ENCODE results near the gene LRPPRC.

The LRPPRC gene

GRCh38 chr2:43906448-43907109 is 89.2 kb downstream of the LRPPRC start:
- no peak for DNase-seq (ENCODE audit: low spot score)

GRCh38 chr2:43905871-43906270 is 89.9 kb downstream of the LRPPRC start:
- no peak for DNase-seq (ENCODE audit: low spot score)

GRCh38 chr2:43905371-43905803 is 90.4 kb downstream of the LRPPRC start:
- DNase-seq (ENCODE audit: low spot score) = peak; percentile 82

GRCh38 chr2:43899589-43899988 is 96.2 kb downstream of the LRPPRC start:
- DNase-seq (ENCODE audit: low spot score) = no peak

- no peak for DNase-seq (ENCODE audit: low spot score)
These were observed 96.9 kb downstream of the LRPPRC start for GRCh38 chr2:43898838-43899346.

- DNase-seq (ENCODE audit: low spot score) = no peak
These were observed 97.5 kb downstream of the LRPPRC start for GRCh38 chr2:43898134-43898837.

GRCh38 chr2:43897492-43897891 is 98.3 kb downstream of the LRPPRC start:
- DNase-seq (ENCODE audit: low spot score) = no peak

GRCh38 chr2:43896906-43897305 is 98.9 kb downstream of the LRPPRC start:
- DNase-seq (ENCODE audit: low spot score) = no peak

- no peak for DNase-seq (ENCODE audit: low spot score)
These were observed 101.0 kb downstream of the LRPPRC start for GRCh38 chr2:43894743-43895142.

GRCh38 chr2:43890855-43891254 is 104.9 kb downstream of the LRPPRC start:
- no peak for DNase-seq (ENCODE audit: low spot score)

- DNase-seq (ENCODE audit: low spot score) = no peak
These were observed 106.4 kb downstream of the LRPPRC start for GRCh38 chr2:43889416-43889815.

- DNase-seq (ENCODE audit: low spot score) = no peak
These were observed 108.6 kb downstream of the LRPPRC start for GRCh38 chr2:43887176-43887575.

- no peak for DNase-seq (ENCODE audit: low spot score)
These were observed 110.6 kb downstream of the LRPPRC start for GRCh38 chr2:43885132-43885632.

- no peak for DNase-seq (ENCODE audit: low spot score)
These were observed 111.1 kb downstream of the LRPPRC start for GRCh38 chr2:43884689-43885088.

- DNase-seq (ENCODE audit: low spot score) = no peak
These were observed 113.5 kb downstream of the LRPPRC start for GRCh38 chr2:43882312-43882711.

- no peak for DNase-seq (ENCODE audit: low spot score)
These were observed 114.8 kb downstream of the LRPPRC start for GRCh38 chr2:43880952-43881351.

GRCh38 chr2:43880471-43880870 is 115.3 kb downstream of the LRPPRC start:
- no peak for DNase-seq (ENCODE audit: low spot score)

- no peak for DNase-seq (ENCODE audit: low spot score)
These were observed 116.5 kb downstream of the LRPPRC start for GRCh38 chr2:43879261-43879660.

- DNase-seq (ENCODE audit: low spot score) = peak; percentile 76
These were observed 117.9 kb downstream of the LRPPRC start for GRCh38 chr2:43877782-43878464.

- no peak for DNase-seq (ENCODE audit: low spot score)
These were observed 120.9 kb downstream of the LRPPRC start for GRCh38 chr2:43874776-43875451.

GRCh38 chr2:43872151-43872550 is 123.6 kb downstream of the LRPPRC start:
- no peak for DNase-seq (ENCODE audit: low spot score)

- DNase-seq (ENCODE audit: low spot score) = no peak
These were observed 140.5 kb downstream of the LRPPRC start for GRCh38 chr2:43855292-43855691.
